ENCODE data around the gene PIGM.

GRCh38 chr1:160047111-160047991 lies 15.6 kb upstream of the PIGM start:
- TF ChIP-seq POLR2A (IDR thresholded peaks at IDR 0.05) (no peak), CTCF (IDR thresholded peaks at IDR 0.05) (no peak), EP300 (IDR thresholded peaks at IDR 0.05; ENCODE audit: low read depth) (no peak)

Measured in transverse colon (tissue), 3 donors.